DMS114 treated with DMSO at 0.1 percent for 48 hours (cell line): Measurements from ENCODE around the gene BACH2.
"Not testable (repeated sequence)": the region's sequence is repeated elsewhere in the genome, so short reads cannot be mapped to it uniquely, and the experiment has no call there.

ENCODE experiments used
- DNase-seq: peaks from one replicate; lab custom pipeline; 2025; ENCODE audit not compliant: unreplicated experiment; lab: John Stamatoyannopoulos, UW

The BACH2 gene

GRCh38 chr6:90214966-90215365 is 81.7 kb downstream of the BACH2 start:
- no peak for DNase-seq

- DNase-seq, result no peak
These were observed 82.2 kb downstream of the BACH2 start for GRCh38 chr6:90214461-90214860.

- DNase-seq, result no peak
These were observed 84.4 kb downstream of the BACH2 start for GRCh38 chr6:90212274-90212673.

- DNase-seq, result no peak
These were observed 87.1 kb downstream of the BACH2 start for GRCh38 chr6:90209527-90209926.

- DNase-seq, result not testable (repeated sequence)
These were observed 88.0 kb downstream of the BACH2 start for GRCh38 chr6:90208690-90209089.

- DNase-seq, result no peak
These were observed 92.2 kb downstream of the BACH2 start for GRCh38 chr6:90204327-90205056.

GRCh38 chr6:90203672-90204071 is 93.0 kb downstream of the BACH2 start:
- no peak for DNase-seq

GRCh38 chr6:90202156-90202555 is 94.5 kb downstream of the BACH2 start:
- no peak for DNase-seq

GRCh38 chr6:90199900-90200299 is 96.7 kb downstream of the BACH2 start:
- DNase-seq, result no peak

GRCh38 chr6:90198758-90199425 is 97.8 kb downstream of the BACH2 start:
- no peak for DNase-seq

- DNase-seq, result no peak
These were observed 98.7 kb downstream of the BACH2 start for GRCh38 chr6:90197854-90198496.

GRCh38 chr6:90195094-90195829 is 101.4 kb downstream of the BACH2 start:
- DNase-seq, result no peak

- no peak for DNase-seq
These were observed 102.2 kb downstream of the BACH2 start for GRCh38 chr6:90194371-90194841.

GRCh38 chr6:90193359-90193758 is 103.3 kb downstream of the BACH2 start:
- no peak for DNase-seq

GRCh38 chr6:90192857-90193256 is 103.8 kb downstream of the BACH2 start:
- no peak for DNase-seq

- DNase-seq, result no peak
These were observed 105.8 kb downstream of the BACH2 start for GRCh38 chr6:90190752-90191395.

- DNase-seq, result no peak
These were observed 106.5 kb downstream of the BACH2 start for GRCh38 chr6:90190131-90190530.

GRCh38 chr6:90187437-90188121 is 109.1 kb downstream of the BACH2 start:
- DNase-seq, result no peak

GRCh38 chr6:90186637-90187371 is 109.8 kb downstream of the BACH2 start:
- DNase-seq, result no peak

GRCh38 chr6:90186026-90186425 is 110.6 kb downstream of the BACH2 start:
- no peak for DNase-seq
